GM12873 (cell line): Measurements from ENCODE around the gene AGBL1.

Source experiments
- CTCF ChIP-seq: IDR thresholded peaks from 2 replicates; pipeline ENCODE4 v1.5.1; 2012; ENCODE audit warnings: low read depth, mild to moderate bottlenecking, moderate library complexity, low read length, control low read depth; ENCODE audit not compliant: insufficient read depth; ENCODE audit errors: missing control alignments

Gene AGBL1

GRCh38 chr15:86834115-86834863 lies 754.6 kb downstream of the AGBL1 start:
- TF ChIP-seq CTCF: no peak

- no peak for TF ChIP-seq CTCF
Measured at GRCh38 chr15:86837294-86838061, 757.8 kb downstream of the AGBL1 start.

GRCh38 chr15:86839502-86839901 lies 759.8 kb downstream of the AGBL1 start:
- no peak for TF ChIP-seq CTCF

GRCh38 chr15:86840996-86841395 lies 761.3 kb downstream of the AGBL1 start:
- no peak for TF ChIP-seq CTCF

- no peak for TF ChIP-seq CTCF
Measured at GRCh38 chr15:86842199-86842598, 762.5 kb downstream of the AGBL1 start.

GRCh38 chr15:86846036-86846435 lies 766.4 kb downstream of the AGBL1 start:
- TF ChIP-seq CTCF: no peak

- TF ChIP-seq CTCF: no peak
Measured at GRCh38 chr15:86849136-86849535, 769.5 kb downstream of the AGBL1 start.
